GM21423 (cell line): Measurements from ENCODE around the gene RNF169.
"Not testable (repeated sequence)": the region's sequence is repeated elsewhere in the genome, so short reads cannot be mapped to it uniquely, and the experiment has no call there.

ENCODE experiments used
- ATAC-seq: cut with Tn5 transposase; IDR thresholded peaks from one replicate; pipeline ENCODE4 v1.9.1; 2021; ENCODE audit warnings: mild to moderate bottlenecking, moderate library complexity; ENCODE audit not compliant: unreplicated experiment

RNF169 gene

DNA sequence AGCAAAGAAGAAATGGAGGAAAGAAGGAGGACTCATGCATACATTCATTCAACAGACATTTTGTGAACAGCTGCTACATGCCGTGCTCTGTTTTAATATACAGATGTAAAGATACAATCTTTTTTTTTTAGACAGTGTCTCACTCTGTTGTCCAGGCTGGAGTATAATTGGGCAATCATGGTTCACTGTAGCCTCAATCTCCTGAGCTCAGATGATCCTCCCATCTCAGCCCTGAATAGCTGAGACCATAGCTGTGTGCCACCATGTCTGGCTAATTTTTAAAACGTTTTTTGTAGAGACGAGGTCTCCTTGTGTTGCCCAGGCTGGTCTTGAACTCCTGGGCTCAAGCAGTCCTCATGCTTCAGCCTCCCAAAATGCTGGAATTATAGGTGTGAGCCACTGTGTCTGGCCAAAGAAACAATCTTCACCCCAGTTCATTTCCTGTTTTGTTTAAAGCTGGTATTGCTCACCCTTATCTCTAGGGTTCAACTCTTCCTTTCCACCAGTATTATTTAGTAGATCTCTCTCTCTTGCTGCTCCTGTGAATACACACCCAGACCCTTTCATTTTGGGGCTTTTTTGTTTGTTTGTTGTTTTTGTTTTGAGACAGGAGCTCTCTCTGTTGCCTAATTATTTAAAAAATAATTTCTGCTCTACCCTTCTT is 69.8 kb downstream of the RNF169 start:
- ATAC-seq, result no peak

DNA sequence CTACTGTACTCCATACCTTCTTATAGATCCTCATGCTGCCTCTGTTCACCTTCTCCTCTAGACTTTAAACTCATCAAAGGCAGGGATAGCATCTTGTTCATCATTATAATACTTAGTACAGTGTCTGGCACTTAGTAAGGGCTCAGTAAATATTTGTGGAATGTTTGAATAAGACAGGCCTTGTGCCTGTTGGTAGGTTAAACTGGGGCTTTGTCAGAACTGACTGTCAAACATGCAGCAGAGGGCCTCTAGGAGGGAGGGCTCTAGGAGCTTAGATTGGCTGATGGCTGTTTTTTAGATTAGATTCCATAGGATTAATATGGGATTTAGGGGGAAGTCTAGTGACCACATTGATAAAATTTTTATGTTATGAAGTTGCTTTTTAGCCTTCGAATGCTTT is 70.8 kb downstream of the RNF169 start:
- ATAC-seq, result no peak

DNA sequence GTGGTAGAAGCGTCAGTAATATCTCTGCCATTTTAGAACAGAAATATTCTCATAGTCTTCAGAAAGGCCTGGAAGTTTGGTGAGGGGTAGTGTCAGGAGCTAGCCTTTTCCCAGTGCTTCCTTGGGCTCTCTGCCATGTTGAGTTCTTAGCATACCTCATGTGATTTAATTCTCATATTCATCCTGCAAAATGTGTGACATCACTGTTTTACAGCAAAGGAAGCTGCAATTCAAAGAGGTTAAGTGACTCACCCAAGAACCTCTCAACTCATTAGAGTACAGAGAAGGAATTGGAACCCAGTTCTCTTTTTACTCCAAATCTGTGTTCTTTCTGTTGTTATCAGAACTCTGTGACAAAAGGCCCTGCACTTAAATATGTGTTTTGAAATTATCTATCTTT is 72.1 kb downstream of the RNF169 start:
- no peak for ATAC-seq

DNA sequence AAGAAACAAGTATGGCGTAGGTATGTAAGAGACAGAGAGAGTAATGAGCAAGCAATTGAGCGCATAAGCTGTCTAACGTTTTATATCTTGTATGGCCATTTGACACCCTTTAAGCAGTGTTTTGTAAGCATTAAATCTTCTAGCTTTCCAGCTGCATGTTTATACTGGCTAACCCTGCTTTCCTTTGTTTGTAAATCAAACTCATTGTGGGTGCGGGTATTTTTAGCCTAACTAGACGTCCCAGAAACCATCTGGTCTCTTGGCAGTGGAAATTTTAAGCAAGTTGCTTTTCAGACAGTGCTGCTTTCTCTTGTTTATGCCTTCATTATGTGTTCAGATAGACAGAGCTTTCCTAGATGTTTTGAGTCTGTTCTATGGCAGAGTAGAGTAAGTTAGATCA is 73.5 kb downstream of the RNF169 start:
- no peak for ATAC-seq

DNA sequence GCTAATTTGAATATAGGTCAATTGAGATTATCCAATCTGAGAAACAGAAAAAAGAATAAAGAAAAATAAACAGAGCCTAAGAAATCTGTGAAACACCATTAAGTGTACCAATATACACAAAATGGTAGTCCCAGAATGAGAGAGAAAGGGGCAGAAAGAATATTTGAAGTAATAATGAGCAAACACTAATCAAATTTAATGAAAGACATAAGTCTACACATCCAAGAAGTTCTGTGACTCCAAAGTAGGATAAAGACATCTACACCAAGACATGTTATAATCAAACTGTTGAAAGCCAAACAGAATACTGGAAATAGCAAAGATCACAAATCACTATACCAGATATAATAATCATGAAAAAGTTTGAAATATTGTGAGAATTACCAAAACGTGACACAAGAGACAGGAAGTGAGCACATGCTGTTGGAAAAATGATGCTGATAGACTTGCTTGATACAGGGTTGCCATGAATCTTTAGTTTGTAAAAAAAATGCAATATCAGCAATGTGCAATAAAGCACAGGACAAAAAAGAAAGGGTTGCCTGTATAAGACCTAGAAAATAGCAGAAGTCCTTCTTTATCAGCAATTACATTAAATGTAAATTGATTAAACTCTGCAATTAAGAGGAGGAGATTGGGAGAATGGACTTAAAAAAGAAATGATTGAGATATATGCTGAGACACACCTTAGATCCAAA is 75.8 kb downstream of the RNF169 start:
- no peak for ATAC-seq

DNA sequence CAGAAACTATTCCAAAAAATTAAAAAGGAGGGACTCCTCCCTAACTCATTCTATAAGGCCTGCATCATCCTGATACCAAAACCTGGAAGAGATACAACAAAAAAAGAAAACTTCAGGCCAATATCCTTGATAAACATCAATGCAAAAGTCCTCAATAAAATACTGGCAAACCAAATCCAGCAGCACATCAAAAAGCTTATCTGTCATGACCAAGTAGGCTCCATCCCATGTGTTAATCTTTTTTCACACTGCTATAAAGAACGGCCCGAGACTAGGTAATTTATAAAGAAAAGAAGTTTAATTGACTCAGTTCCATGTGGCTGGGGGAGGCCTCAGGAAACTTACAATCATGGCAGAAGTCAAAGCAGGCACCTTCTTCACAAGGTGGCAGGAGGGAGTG is 76.9 kb downstream of the RNF169 start:
- ATAC-seq, result not testable (repeated sequence)

DNA sequence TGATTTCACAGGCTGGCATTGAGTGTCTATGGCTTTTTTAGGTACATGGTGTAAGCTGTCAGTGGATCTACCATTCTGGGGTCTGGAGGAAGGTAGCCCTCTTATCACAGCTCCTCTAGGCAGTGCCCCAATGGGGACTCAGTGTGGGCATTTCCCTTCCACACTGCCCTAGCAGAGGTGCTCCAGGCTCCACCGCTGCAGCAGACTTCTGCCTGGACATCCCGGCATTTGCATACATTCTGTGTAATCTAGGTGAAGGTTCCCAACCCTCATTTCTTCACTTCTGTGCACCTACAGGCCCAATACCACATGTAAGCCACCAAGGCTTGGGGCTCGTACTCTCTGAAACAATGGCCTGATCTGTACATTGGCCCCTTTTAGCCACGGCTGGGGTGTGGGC is 78.3 kb downstream of the RNF169 start:
- no peak for ATAC-seq

DNA sequence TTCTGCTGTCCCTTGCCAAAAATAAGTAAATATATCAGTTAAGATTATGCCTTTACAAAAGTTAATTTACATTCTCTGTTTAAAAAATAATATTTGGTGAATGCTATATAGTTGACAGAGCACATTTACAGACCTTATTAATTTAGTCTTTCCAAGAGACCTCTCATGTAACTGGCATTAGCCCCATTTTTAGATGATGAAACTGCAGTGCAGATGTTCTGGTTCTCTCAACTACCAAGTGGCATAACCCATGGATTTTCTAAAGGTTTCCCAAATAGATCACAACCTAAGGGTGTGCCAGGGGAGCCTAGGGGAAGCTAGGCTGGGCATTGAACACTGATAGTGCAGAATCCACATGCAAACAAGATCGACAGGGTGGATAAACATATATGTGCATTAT is 88.5 kb downstream of the RNF169 start:
- ATAC-seq, result no peak

DNA sequence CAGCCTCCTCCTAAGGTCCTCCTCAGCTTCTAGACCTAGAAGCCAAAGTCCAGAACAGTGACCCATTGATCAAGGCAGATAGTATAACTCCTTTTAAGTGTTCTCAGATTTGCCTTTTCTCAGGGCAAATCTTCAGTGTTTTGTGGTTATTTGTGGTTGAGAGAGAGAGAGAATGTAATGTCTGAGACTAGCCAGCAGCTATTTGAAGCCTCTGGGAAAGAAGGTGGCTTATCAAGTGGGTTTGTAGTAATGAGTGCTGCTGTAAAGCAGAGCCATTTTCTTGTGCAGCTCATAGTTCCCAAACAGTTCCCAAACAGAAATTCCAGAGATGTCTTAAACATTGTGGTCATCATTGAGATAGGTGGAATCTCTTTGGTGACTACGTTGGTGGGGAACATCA is 89.5 kb downstream of the RNF169 start:
- ATAC-seq, result no peak

DNA sequence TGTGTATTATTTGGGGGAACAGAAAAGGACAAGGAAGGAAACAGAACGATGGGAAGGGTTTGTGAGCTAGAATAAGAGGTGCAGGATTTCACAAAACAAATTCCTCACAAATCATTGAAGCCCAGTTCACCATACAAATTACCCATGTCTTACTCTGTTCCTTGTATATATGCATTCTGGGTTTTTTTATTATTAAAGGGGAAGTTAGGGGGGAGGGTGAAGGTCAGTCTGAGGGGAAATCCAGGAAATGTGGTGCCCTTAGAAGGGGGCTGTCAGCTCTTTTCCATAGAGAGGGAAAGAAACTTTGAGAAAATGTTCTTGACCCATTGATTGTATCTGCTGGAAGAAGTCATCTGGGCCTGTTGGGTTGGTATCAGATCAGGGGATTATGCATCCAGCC is 90.8 kb downstream of the RNF169 start:
- ATAC-seq, result no peak

DNA sequence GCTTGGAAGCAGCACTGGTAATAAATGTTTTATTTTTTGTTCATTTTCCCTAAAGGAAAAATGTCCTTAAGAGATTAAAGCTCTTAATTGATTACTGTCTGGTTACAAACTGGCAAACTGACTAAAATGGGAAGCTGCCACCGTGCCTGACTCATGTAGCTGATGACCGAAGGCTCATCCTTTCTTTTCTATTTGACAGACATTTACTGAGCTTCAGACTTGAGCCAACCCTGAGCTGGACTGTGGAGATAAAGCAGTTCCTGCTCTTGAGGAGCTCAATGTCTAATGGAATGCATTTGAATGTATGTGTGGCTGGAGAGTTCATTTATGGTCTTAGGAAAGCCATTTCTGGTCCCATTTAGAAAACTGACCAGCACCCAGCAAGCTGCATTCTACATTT is 91.3 kb downstream of the RNF169 start:
- ATAC-seq, result no peak

DNA sequence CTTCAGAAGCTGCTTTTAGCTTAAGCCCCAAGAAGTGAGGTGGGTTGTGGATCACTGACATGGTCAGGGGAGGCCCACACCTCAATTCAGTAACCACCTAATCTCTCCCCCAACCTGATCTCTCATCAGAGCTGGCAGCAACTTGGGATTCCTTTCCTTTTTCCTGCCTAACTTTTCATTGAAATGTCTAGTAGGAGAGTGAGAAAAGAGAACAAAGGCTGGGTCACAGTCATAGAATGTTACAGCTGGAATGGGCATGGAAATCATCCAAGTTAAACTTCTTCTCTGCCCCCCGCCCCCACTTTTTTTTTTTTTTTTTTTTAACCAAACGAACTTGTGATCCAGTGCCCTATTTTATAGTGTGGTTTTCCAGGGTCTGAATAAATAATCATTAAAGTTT is 91.8 kb downstream of the RNF169 start:
- no peak for ATAC-seq

DNA sequence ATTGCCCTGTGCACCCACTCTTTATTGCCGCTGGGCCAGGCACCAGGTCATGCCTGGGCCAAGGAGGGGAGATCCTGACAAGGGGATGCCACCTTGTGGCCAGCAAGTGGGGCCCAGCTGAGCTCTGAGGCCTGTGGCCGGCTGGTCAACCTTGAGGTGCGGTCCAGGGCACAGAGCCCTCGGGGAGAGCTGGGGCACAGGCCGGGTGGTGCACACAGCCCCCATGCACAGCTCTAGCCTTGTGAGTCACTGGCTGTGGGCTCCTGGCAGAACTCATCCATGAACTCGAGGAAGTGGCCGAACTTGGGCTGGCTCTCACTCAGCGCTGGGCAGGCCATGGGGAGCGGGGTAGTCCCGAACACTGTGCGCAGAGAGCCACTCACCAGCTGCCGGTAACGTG is 94.3 kb downstream of the RNF169 start:
- ATAC-seq, result no peak

DNA sequence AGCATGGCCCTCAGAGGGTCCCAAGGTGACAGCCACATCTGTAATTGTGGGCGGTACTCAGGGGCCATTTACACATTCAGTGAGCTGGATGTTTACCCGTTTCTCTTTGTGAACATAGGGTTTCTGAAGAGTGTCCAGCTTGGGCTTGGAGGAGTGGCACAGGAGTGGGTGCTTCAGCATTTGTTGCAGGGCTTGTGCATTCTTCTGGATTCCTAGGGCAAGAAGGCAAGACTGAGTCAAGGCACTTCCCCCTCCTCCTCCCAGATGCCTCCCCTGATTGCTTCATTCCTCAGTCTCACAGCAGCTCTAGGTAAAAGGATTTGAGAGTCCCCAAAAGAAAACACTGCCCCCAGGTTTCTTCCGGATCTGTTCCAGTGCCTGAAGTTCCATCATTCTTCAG is 95.4 kb downstream of the RNF169 start:
- ATAC-seq, result no peak

DNA sequence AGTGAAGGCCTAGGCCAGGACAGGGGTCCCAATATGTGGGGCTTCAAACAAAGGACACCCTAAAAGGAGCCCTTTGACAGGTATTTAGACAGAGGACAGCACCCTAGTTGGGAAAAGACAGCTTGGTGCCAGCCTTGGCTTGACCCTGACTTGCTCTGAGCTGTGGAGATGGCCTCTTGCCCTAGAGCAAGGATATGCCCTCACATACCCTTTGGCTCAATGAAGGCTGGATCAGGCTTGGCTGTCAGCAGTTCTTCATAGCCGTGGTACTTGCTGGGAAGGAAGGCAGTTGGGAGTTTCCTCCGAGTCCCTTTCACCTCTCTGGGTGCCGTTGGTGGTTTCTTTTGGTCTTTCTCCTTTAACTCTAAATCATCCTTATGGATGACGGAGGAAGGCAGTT is 96.2 kb downstream of the RNF169 start:
- no peak for ATAC-seq

DNA sequence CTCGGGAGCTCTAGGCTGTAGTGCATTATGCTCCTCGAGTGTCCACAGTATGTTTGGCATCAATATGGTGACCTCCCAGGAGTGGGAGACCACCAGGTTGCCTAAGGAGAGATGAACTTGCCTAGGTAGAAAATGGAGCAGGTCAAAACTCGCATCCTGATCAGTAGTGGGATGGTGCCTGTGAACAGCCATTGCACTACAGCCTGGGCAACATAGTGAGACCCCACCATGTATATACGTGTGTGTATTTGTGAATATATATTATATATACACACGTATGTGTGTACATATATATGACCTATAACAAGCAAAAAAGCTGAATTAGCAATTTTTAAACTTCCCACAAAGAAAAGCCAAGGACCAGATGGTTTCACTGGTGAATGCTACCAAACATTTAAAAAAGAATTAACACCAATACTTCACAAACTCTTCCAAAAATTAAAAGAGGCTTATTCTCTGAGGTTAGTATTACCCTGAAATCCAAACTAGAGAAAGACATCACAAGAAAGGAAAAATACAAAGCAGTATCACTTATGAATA is 97.4 kb downstream of the RNF169 start:
- ATAC-seq, result no peak

DNA sequence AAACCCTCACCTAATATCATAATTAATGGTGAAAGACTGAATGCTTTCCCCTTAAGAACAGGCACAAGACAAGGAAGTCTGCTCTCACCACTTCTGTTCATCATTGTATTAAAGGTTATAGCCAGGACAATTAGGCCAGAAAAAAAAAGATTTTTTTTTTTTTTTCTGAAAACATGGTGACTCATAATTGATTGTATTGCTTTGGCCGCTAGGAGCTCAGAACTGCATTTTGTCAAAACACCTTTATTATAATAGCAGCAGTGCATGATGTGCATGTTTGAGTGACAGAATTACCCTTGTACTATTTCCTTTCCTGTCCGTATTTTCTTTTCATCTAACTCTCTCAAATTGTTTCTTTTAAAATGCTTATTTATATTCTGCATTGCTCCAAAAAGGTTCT is 98.1 kb downstream of the RNF169 start:
- ATAC-seq, result no peak

DNA sequence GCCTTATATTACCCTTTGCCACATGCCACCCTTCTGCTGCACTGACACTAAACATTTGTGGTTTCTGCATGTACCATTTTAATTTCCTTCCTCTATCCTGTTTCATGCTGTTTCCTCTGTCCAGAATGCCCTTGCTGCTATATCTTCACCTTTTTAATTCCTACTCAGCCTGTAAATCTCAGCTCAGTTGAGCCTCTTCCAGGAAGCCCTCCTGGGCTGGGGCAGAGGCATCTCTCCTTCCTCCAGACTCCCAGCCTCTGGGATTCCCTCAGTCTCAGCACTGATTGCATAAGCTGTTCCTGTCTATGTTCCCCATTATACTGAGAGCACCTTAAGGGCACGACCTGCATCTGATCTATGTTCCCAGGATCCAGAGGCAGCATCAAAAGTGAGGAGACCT is 98.7 kb downstream of the RNF169 start:
- ATAC-seq, result no peak

DNA sequence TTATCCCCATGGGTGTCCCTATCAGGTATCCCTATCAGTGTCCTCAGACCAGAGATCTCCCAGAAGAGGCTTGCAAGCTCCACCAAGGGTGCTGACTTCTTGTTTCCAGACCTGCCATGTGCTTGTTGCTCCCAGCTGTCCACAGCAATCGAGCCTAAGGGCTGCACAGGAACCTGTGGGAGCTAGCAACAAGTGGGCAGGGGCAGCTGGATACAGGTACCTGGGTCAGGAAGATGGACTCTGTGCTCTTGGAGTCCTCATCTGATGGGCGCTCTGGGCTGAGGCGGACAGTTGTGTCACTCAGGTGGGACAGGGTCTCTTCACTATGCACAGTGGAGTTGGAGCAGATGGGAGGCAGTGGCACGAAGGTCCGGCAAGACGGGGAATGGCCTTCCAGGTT is 99.2 kb downstream of the RNF169 start:
- no peak for ATAC-seq

DNA sequence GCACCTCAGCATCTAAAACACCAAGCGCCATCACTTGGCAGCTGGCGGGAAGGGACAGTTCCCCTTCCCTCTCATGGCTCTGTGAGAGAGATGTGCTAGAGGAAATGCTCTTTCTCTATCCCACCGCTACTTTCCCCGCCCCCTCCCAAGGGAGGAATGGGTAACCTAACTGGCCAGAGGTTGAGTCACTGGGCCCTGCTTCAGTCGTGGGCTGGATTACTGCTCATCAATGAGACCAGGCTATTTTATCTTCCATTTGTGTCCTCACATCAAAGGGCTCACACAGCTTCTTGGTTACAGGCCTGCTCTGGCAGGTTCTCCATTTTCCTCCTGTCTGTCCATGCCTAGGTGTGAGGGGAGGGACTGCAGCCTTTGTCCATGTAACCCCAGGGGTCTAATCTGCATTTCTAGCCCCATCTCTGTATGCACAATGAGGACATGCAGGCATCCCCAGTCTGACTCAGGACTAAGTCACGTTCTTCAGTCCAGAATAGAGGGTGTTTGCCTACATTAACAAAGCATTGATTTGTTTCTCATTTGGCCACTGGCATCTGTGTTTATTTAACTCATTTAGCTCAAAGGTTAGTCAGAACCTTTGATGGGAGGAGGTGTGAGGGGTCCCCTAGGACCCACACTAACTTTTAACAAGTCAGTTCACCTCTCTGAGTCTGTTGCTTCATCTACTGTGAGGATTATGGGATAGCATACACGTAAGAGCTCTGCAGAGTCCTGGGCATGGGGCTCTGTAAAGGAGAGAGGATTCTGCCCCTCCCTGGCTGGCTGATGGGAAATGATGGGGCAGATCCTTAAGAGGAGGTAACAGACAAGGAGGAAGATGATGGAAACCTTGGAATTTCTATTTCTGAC is 101.1 kb downstream of the RNF169 start:
- ATAC-seq, result no peak

DNA sequence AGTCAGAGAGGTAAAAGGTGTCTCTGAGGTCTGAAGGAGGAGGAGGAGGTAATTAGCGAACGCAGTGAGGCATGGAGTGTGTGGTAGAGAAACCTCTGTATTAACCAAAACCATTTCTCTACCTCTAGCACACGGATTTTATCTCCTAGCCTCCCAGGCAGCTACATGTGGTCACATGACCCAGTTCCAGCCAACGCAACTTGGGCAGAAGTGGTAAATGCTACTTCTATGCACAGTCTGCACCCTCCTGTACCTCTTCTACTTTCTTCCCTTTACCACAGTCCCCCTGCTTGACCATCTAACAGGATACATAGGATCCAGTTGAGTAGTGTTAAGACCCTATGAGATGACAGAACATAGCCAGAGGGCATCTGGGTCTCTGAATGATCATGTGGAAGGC is 104.6 kb downstream of the RNF169 start:
- no peak for ATAC-seq

DNA sequence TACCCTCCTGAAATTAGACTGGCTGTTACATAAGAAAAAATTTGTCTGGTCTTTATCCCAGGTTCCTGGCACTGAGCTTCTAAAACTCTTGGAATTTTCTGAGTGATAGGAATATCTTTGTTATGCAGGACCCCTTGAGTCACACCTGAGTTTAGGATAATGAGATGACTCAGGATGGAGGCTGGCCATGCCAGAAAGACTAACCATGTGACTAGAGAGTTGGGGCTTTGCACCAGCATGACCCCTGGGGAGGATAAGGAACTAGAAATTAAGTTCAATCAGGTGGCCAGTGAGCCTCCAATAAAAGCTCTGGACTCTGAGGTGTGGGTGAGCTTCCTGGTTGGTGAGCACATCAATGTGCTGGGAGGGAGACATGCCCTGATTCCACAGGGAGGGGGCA is 112.1 kb downstream of the RNF169 start:
- no peak for ATAC-seq
